HG02798 (cell line): Measurements from ENCODE around the gene CEP152.

Experiments used
- ATAC-seq: cut with Tn5 transposase; IDR thresholded peaks from one replicate; pipeline ENCODE4 v1.9.1; 2021; ENCODE audit warnings: mild to moderate bottlenecking; ENCODE audit not compliant: unreplicated experiment, poor library complexity

Gene CEP152

GRCh38 chr15:48777645-48778330, 33.1 kb downstream of the CEP152 start:
- no peak for ATAC-seq

- no peak for ATAC-seq
These were observed 35.3 kb downstream of the CEP152 start for GRCh38 chr15:48775546-48775945.

- ATAC-seq, result no peak
These were observed 36.4 kb downstream of the CEP152 start for GRCh38 chr15:48774484-48774883.

GRCh38 chr15:48766196-48766595, 44.7 kb downstream of the CEP152 start:
- ATAC-seq, result no peak

- no peak for ATAC-seq
These were observed 45.8 kb downstream of the CEP152 start for GRCh38 chr15:48765022-48765421.

- no peak for ATAC-seq
These were observed 49.3 kb downstream of the CEP152 start for GRCh38 chr15:48761393-48762158.

- no peak for ATAC-seq
These were observed 50.9 kb downstream of the CEP152 start for GRCh38 chr15:48759921-48760320.

- no peak for ATAC-seq
These were observed 53.2 kb downstream of the CEP152 start for GRCh38 chr15:48757661-48758060.

GRCh38 chr15:48754011-48754410, 56.9 kb downstream of the CEP152 start:
- ATAC-seq, result no peak

- no peak for ATAC-seq
These were observed 59.3 kb downstream of the CEP152 start for GRCh38 chr15:48751595-48751994.

GRCh38 chr15:48748535-48748934, 62.3 kb downstream of the CEP152 start:
- ATAC-seq, result no peak

GRCh38 chr15:48733615-48734014, 77.3 kb downstream of the CEP152 start:
- ATAC-seq, result no peak

GRCh38 chr15:48730506-48730905, 80.4 kb downstream of the CEP152 start:
- peak; percentile 31 for ATAC-seq

- no peak for ATAC-seq
These were observed 86.9 kb downstream of the CEP152 start for GRCh38 chr15:48723969-48724368.

- ATAC-seq, result no peak
These were observed 87.9 kb downstream of the CEP152 start for GRCh38 chr15:48722764-48723661.

- ATAC-seq, result no peak
These were observed 89.6 kb downstream of the CEP152 start for GRCh38 chr15:48721061-48721810.

- ATAC-seq, result no peak
These were observed 90.2 kb downstream of the CEP152 start for GRCh38 chr15:48720646-48721045.

GRCh38 chr15:48719668-48720067, 91.2 kb downstream of the CEP152 start:
- ATAC-seq, result no peak

- ATAC-seq, result no peak
These were observed 92.2 kb downstream of the CEP152 start for GRCh38 chr15:48718646-48719045.

- ATAC-seq, result no peak
These were observed 93.4 kb downstream of the CEP152 start for GRCh38 chr15:48717458-48717857.
